CD14-positive monocyte (primary cell): ENCODE results near the gene MRPS14. TPM values are rescaled to one million over a fixed set of nuclear protein-coding genes. Genes with fewer than 3 reads are reported as not detected.
A peak's percentile ranks its signal among the peaks of the same experiment; 100 is the strongest.

Source experiments
- DNase-seq, 3 donors: peaks; one replicate each; pipeline ENCODE4 v3.0.0-alpha.2; 2011 to 2022
- H2AFZ ChIP-seq: 2 replicates; pipeline ENCODE4 v1.6.0; 2012; ENCODE audit warnings: mild to moderate bottlenecking, low read depth, low read length, inconsistent platforms; ENCODE audit not compliant: insufficient read depth, poor library complexity, severe bottlenecking
- H3K27ac ChIP-seq, 2 donors: 1 replicate in 1 of 2; 2 replicates in 1 of 2; pipeline ENCODE4 v1.5.1; 2012 to 2013; ENCODE audit warnings: low read length in 2 of 2, control low read depth in 1 of 2, inconsistent platforms in 1 of 2, low read depth in 1 of 2, mild to moderate bottlenecking in 1 of 2
- H3K27me3 ChIP-seq, 2 donors: one replicate each; pipeline versions ENCODE4 v1.6.0 to v1.6.1; 2011 to 2013; ENCODE audit warnings: low read length in 2 of 2; ENCODE audit not compliant: control insufficient read depth in 2 of 2, insufficient read depth in 2 of 2
- H3K36me3 ChIP-seq, 2 donors: replicated peaks in 1 of 2; 1 replicate in 1 of 2; 2 replicates in 1 of 2; pipeline versions ENCODE4 v1.5.1 to v1.6.1; 2012 to 2013; ENCODE audit warnings: low read length in 2 of 2, control low read depth in 1 of 2, inconsistent platforms in 1 of 2, mild to moderate bottlenecking in 1 of 2; ENCODE audit not compliant: insufficient read depth in 2 of 2, control insufficient read depth in 1 of 2
- H3K4me1 ChIP-seq, 2 donors: 1 replicate in 1 of 2; 2 replicates in 1 of 2; pipeline versions ENCODE4 v1.5.1 to v1.6.1; 2012 to 2013; ENCODE audit warnings: low read length in 2 of 2, control low read depth in 1 of 2, inconsistent platforms in 1 of 2, mild to moderate bottlenecking in 1 of 2, moderate library complexity in 1 of 2; ENCODE audit not compliant: insufficient read depth in 2 of 2, control insufficient read depth in 1 of 2
- H3K4me2 ChIP-seq: replicated peaks from 2 replicates; pipeline ENCODE3; 2012; ENCODE audit warnings: low read length, moderate library complexity, mild to moderate bottlenecking; ENCODE audit not compliant: poor library complexity, severe bottlenecking; ENCODE audit errors: extremely low read depth
- H3K4me3 ChIP-seq, 3 experiments: fragments of 200-600 bp in 1 of 3; sonication (generic) in 1 of 3; replicated peaks in 1 of 3; 1 replicate in 2 of 3; 2 replicates in 1 of 3; pipeline ENCODE4 v1.5.1; 2011 to 2013; ENCODE audit warnings: low read length in 3 of 3, mild to moderate bottlenecking in 3 of 3, control low read depth in 2 of 3, low read depth in 2 of 3, inconsistent platforms in 1 of 3, moderate library complexity in 1 of 3
- H3K79me2 ChIP-seq: 2 replicates; pipeline ENCODE4 v1.6.0; 2012; ENCODE audit warnings: mild to moderate bottlenecking, control low read depth, inconsistent platforms, low read length, moderate library complexity; ENCODE audit not compliant: insufficient read depth
- H3K9ac ChIP-seq: 2 replicates; pipeline ENCODE4 v1.6.0; 2017; ENCODE audit warnings: low read length, mild to moderate bottlenecking; ENCODE audit not compliant: insufficient read depth, poor library complexity, severe bottlenecking
- H3K9me3 ChIP-seq, 2 donors: replicated peaks in 1 of 2; 1 replicate in 1 of 2; 2 replicates in 1 of 2; pipeline versions ENCODE4 v1.5.1 to v1.6.1; 2012 to 2013; ENCODE audit warnings: low read length in 2 of 2, control low read depth in 1 of 2; ENCODE audit not compliant: control insufficient read depth in 1 of 2, insufficient read depth in 1 of 2
- H4K20me1 ChIP-seq: 2 replicates; pipeline ENCODE4 v1.6.0; 2012; ENCODE audit warnings: mild to moderate bottlenecking, low read length, control low read depth, moderate library complexity; ENCODE audit not compliant: insufficient read depth
- H3K27ac Mint-ChIP-seq, 7 donors: one replicate each; pipeline ENCODE4 v1.8.0; 2020; ENCODE audit warnings: mild to moderate bottlenecking in 7 of 7, mixed read lengths in 7 of 7, moderate library complexity in 6 of 7, inconsistent platforms in 2 of 7
- H3K27me3 Mint-ChIP-seq, 3 donors: one replicate each; pipeline ENCODE4 v1.8.0; 2021 to 2022; ENCODE audit warnings: low read depth in 3 of 3, mild to moderate bottlenecking in 3 of 3, mixed read lengths in 3 of 3, moderate library complexity in 3 of 3, inconsistent platforms in 1 of 3
- H3K36me3 Mint-ChIP-seq, 2 donors: one replicate each; pipeline ENCODE4 v1.8.0; 2020; ENCODE audit warnings: mixed read lengths in 2 of 2, inconsistent platforms in 1 of 2, mild to moderate bottlenecking in 1 of 2
- H3K4me1 Mint-ChIP-seq: one replicate; pipeline ENCODE4 v1.8.0; 2020; ENCODE audit warnings: mild to moderate bottlenecking, mixed read lengths
- H3K4me3 Mint-ChIP-seq, 2 donors: one replicate each; pipeline ENCODE4 v1.8.0; 2020; ENCODE audit warnings: mild to moderate bottlenecking in 2 of 2, mixed read lengths in 2 of 2, moderate library complexity in 1 of 2
- H3K9me3 Mint-ChIP-seq, 7 donors: one replicate each; pipeline ENCODE4 v1.8.0; 2020 to 2022; ENCODE audit warnings: mixed read lengths in 7 of 7, mild to moderate bottlenecking in 6 of 7, moderate library complexity in 6 of 7, inconsistent platforms in 2 of 7
- WGBS: methylation state at CpG from one replicate; pipeline ENCODE4 v1.1.5; 2013; ENCODE audit warnings: missing lambda C conversion rate; ENCODE audit not compliant: insufficient coverage; 5-methylcytosine and 5-hydroxymethylcytosine counted together
- intact Hi-C, 2 donors: fragments of 100-400 bp; cut with micrococcal nuclease; formaldehyde crosslinking; loops; one replicate each; pipeline versions ENCODE4 v1.15.0 to v1.15.1; 2023
- polyA plus RNA-seq, 3 donors: library from polyadenylated mRNA; depleted of rRNA in 1 of 3; unstranded in 2 of 3; stranded (reverse) in 1 of 3; fragments of 300-500 nt in 2 of 3; fragments of >200 nt in 1 of 3; fragmentation: Illumina TruSeq in 2 of 3; gene quantifications; 1 replicate in 2 of 3; 2 replicates in 1 of 3; pipeline ENCODE4 v1.2.3, GENCODE V29; 2012 to 2021
- TF ChIP-seq, protein P1 (sequence below): fragments of 200-600 bp; IDR thresholded peaks from one replicate; pipeline ENCODE4 v1.8.0; 2022; ENCODE audit warnings: antibody characterized with exemption, mild to moderate bottlenecking

MRPS14 gene
- polyA plus RNA-seq, 3 donors = 5.4 to 53.2 (median 48.1) TPM

DNA sequence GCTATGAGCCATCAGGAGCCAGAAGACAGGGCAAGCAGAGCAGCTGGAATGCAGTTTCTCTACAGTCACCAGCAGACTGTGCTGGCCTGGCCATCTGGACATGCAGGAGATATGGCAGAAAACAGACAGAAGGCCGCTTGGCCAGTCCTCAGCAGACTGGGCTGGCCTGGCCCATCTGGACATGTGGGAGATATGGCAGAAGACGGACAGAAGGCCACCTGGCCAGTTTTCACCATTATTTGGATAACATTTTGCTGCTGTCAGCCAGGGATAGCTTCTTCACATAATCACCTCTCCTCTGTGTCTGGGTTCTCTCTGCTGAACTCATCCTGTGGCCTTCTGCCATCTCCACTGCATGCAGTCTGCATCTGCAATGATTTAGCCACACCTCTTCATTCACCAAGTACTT is 48.5 kb downstream of the MRPS14 start:
- H3K27ac ChIP-seq = no peak overlapping the region
- peaks cover 15 to 26% of the 10 kb centered on the region in 2 donors for H3K4me1 ChIP-seq
- H3K9ac ChIP-seq = no peak overlapping the region
- TF ChIP-seq, protein P1, sequence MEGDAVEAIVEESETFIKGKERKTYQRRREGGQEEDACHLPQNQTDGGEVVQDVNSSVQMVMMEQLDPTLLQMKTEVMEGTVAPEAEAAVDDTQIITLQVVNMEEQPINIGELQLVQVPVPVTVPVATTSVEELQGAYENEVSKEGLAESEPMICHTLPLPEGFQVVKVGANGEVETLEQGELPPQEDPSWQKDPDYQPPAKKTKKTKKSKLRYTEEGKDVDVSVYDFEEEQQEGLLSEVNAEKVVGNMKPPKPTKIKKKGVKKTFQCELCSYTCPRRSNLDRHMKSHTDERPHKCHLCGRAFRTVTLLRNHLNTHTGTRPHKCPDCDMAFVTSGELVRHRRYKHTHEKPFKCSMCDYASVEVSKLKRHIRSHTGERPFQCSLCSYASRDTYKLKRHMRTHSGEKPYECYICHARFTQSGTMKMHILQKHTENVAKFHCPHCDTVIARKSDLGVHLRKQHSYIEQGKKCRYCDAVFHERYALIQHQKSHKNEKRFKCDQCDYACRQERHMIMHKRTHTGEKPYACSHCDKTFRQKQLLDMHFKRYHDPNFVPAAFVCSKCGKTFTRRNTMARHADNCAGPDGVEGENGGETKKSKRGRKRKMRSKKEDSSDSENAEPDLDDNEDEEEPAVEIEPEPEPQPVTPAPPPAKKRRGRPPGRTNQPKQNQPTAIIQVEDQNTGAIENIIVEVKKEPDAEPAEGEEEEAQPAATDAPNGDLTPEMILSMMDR = no peak
- Mint-ChIP-seq H3K27me3 (no peaks in the 10 kb centered on the region), H3K9me3 (no peaks in the 10 kb centered on the region), H3K4me1 (peaks cover 22% of the 10 kb centered on the region), H3K4me3 (no peak overlapping the region), H3K36me3 (peaks cover 55 to 76% of the 10 kb centered on the region in 2 donors), H3K27ac (peak overlapping the region in 1 of 7 donors; percentile 38)
- WGBS = 100% methylated on average over 2 of the region's 2 CpGs
- no peak overlapping the region for H2AFZ ChIP-seq
- no peaks in the 10 kb centered on the region for H3K79me2 ChIP-seq
- no peak overlapping the region for H3K4me3 ChIP-seq
- no peaks in the 10 kb centered on the region for H4K20me1 ChIP-seq
- DNase-seq = no peak
- H3K4me2 ChIP-seq = no peak overlapping the region
- H3K36me3 ChIP-seq = peaks cover 45 to 68% of the 10 kb centered on the region in 2 donors
- H3K9me3 ChIP-seq = no peaks in the 10 kb centered on the region
- no peaks in the 10 kb centered on the region for H3K27me3 ChIP-seq
- intact Hi-C loops = loop anchor here in 1 of 2 donors (10.0 kb wide), 1 partner anchor 50 kb away; no protein-coding TSS in a partner anchor

DNA sequence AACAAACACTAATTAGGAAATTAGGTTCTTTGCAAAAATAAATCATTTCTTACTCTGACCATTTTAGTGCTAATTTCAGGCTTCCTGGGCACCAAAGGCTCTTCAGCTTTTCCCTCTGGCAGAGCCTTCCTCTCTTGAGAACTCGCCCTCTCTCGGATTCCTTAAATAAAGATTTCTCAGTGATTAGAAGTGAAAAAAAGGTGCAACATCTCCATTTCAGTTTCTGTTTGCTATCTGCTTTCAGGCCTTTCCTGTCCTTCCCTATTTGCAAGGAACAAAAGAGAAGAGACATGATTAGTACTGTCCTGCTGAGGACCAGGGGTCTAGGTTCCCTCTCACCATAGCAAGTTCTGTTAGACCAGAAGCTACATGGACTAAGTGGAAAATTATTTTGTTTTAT is 51.3 kb downstream of the MRPS14 start:
- Histone ChIP-seq H3K4me1 (peaks cover 38 to 54% of the 10 kb centered on the region in 2 donors), H3K27ac (peak overlapping the region; percentile 5 to 75), H3K4me2 (peak overlapping the region; percentile 51), H3K36me3 (peaks cover 21 to 46% of the 10 kb centered on the region in 2 donors), H3K9me3 (no peaks in the 10 kb centered on the region), H2AFZ (peak overlapping the region; percentile 42), H3K79me2 (peaks cover 6% of the 10 kb centered on the region), H3K27me3 (no peaks in the 10 kb centered on the region), H3K4me3 (peak overlapping the region in 1 of 3 experiments; percentile 56), H4K20me1 (no peaks in the 10 kb centered on the region), H3K9ac (peak overlapping the region; percentile 11)
- Mint-ChIP-seq H3K4me3 (peak overlapping the region; percentile 45 to 76), H3K27me3 (no peaks in the 10 kb centered on the region), H3K36me3 (peaks cover 47 to 60% of the 10 kb centered on the region in 2 donors), H3K9me3 (no peaks in the 10 kb centered on the region), H3K4me1 (peaks cover 48% of the 10 kb centered on the region), H3K27ac (peak overlapping the region; percentile 78 to 91 (median 87))
- no CpG with 5 or more reads among the region's 2 CpGs for WGBS
- intact Hi-C loops = loop anchor here in 1 of 2 donors (10.0 kb wide), 1 partner anchor 47 kb away; no protein-coding TSS in a partner anchor
- TF ChIP-seq, protein P1 = no peak
- DNase-seq = peak in 1 of 3 donors; percentile 30
